ENCODE data around the gene SAMD14.

Gene SAMD14

GRCh38 chr17:50105811-50106210, 24.1 kb downstream of the SAMD14 start:
- Histone ChIP-seq H3K4me3 (no peak overlapping the region), H3K27ac (no peak overlapping the region)

GRCh38 chr17:50103941-50104340, 26.0 kb downstream of the SAMD14 start:
- Histone ChIP-seq H3K4me3 (no peak overlapping the region), H3K27ac (no peak overlapping the region)

- Histone ChIP-seq H3K4me3 (no peak overlapping the region), H3K27ac (no peak overlapping the region)
These were observed 26.7 kb downstream of the SAMD14 start for GRCh38 chr17:50103252-50103651.

- Histone ChIP-seq H3K27ac (peak overlapping the region in 11 of 21 experiments; percentile 7 to 82 (median 47)), H3K4me3 (no peak overlapping the region)
These were observed 27.6 kb downstream of the SAMD14 start for GRCh38 chr17:50102164-50102991.

- H3K27ac ChIP-seq = peak overlapping the region in 13 of 21 experiments; percentile 4 to 82 (median 35)
- H3K4me3 ChIP-seq = no peak overlapping the region
These were observed 28.4 kb downstream of the SAMD14 start for GRCh38 chr17:50101346-50102163.

- Histone ChIP-seq H3K4me3 (no peak overlapping the region), H3K27ac (peak overlapping the region in 6 of 21 experiments; percentile 4 to 82 (median 34))
These were observed 29.0 kb downstream of the SAMD14 start for GRCh38 chr17:50100921-50101345.

GRCh38 chr17:50100480-50100883, 29.5 kb downstream of the SAMD14 start:
- Histone ChIP-seq H3K27ac (peak overlapping the region in 4 of 21 experiments; percentile 4 to 63 (median 34)), H3K4me3 (no peak overlapping the region)

- Histone ChIP-seq H3K4me3 (no peak overlapping the region), H3K27ac (no peak overlapping the region)
These were observed 31.0 kb downstream of the SAMD14 start for GRCh38 chr17:50099003-50099402.

GRCh38 chr17:50098583-50098982, 31.4 kb downstream of the SAMD14 start:
- no peak overlapping the region for H3K4me3 ChIP-seq
- no peak overlapping the region for H3K27ac ChIP-seq

GRCh38 chr17:50097926-50098325, 32.0 kb downstream of the SAMD14 start:
- no peak overlapping the region for H3K4me3 ChIP-seq
- no peak overlapping the region for H3K27ac ChIP-seq

GRCh38 chr17:50097455-50097854, 32.5 kb downstream of the SAMD14 start:
- H3K27ac ChIP-seq = no peak overlapping the region

GRCh38 chr17:50096758-50097157, 33.2 kb downstream of the SAMD14 start:
- Histone ChIP-seq H3K27ac (peak overlapping the region in 7 of 21 experiments; percentile 25 to 90 (median 87)), H3K4me3 (no peak overlapping the region)

More at GRCh38 chr17:50097455-50097854, 32.5 kb downstream of the SAMD14 start:
- H3K4me3 ChIP-seq = no peak overlapping the region

GRCh38 chr17:50096092-50096491, 33.9 kb downstream of the SAMD14 start:
- peak overlapping the region in 16 of 21 experiments; percentile 53 to 93 (median 87) for H3K27ac ChIP-seq
- H3K4me3 ChIP-seq = peak overlapping the region; percentile 66 to 94 (median 91)

GRCh38 chr17:50095626-50096037, 34.3 kb downstream of the SAMD14 start:
- H3K27ac ChIP-seq = peak overlapping the region; percentile 53 to 93 (median 87)
- H3K4me3 ChIP-seq = peak overlapping the region; percentile 66 to 94 (median 91)

GRCh38 chr17:50094753-50095619, 35.0 kb downstream of the SAMD14 start, which contains the start of gene PDK2:
Gene PDK2 (plus strand): TSS chr17:50095351. CDS start chr17:50095436, 85 bp downstream.
- Histone ChIP-seq H3K27ac (peak within 1 kb of the TSS; percentile 53 to 93 (median 87)), H3K4me3 (peak within 1 kb of the TSS; percentile 66 to 94 (median 91))

GRCh38 chr17:50094243-50094752, 35.7 kb downstream of the SAMD14 start:
- peak overlapping the region in 17 of 21 experiments; percentile 25 to 93 (median 70) for H3K27ac ChIP-seq
- H3K4me3 ChIP-seq = peak overlapping the region; percentile 66 to 94 (median 91)

- peak overlapping the region in 4 of 21 experiments; percentile 83 to 93 (median 90) for H3K27ac ChIP-seq
- H3K4me3 ChIP-seq = no peak overlapping the region
These were observed 36.2 kb downstream of the SAMD14 start for GRCh38 chr17:50093807-50094206.

GRCh38 chr17:50093246-50093645, 36.7 kb downstream of the SAMD14 start:
- Histone ChIP-seq H3K4me3 (no peak overlapping the region), H3K27ac (no peak overlapping the region)

- Histone ChIP-seq H3K4me3 (no peak overlapping the region), H3K27ac (no peak overlapping the region)
These were observed 38.1 kb downstream of the SAMD14 start for GRCh38 chr17:50091918-50092285.
